ENCODE results near the gene CPED1.

GRCh38 chr7:121099572-121099971 lies 111.1 kb downstream of the CPED1 start:
- TF ChIP-seq CTCF (IDR thresholded peaks at IDR 0.05) (no peak), POLR2A (IDR thresholded peaks at IDR 0.05) (no peak)

Measured in body of pancreas (tissue), 4 donors.